ENCODE results near the gene HOXA11. TPM values are rescaled to one million over a fixed set of nuclear protein-coding genes. Genes with fewer than 3 reads are reported as not detected.

The HOXA11 gene
- total and polyA plus RNA-seq, 4 donors, result not detected

DNA sequence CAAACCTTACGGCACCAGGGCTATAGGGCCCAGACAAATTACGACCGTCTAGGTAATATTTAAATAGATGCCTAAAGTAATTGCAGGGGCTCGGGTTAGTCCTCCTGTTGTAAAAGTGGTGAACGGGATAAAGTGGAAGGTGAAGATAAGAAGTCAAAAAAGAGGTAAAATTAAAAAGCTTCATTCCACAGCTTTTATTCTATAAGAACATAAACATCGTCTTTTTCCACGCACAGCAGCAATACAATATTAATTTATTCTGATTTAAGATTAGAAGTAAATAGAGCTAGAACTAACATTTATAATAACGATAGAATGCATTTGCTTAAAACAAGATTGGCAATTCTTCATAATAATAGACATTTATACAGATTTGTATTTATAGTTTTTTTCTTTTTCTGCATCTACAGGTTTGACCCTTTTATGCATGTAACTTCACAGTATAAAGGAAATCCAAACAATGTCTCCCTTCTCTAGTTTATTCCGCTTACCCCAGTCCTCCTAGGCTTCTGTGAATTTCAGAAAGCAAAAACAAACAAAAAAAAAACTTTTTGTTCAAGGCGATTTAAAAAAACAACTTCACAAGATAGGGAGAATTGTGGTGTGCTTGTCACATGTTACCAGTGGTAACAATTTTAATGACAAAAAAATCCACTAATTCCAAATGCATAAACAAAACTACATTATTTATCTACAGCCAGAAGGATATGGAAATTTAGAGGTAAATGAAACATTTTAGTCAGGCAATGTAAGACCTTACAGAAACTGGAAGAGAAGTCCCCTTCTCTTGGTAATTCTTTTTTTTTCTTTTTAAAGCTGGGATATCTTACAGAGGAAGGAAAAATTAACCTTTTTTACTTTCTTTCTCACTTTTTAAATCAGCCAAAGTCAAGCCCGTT lies 14.4 kb downstream of the HOXA11 start:
- no peak overlapping the region for H3K9ac ChIP-seq (ENCODE audit: low read depth in 1 of 2, low read length in 2 of 2)
- no peaks in the 10 kb centered on the region for H3K36me3 ChIP-seq (ENCODE audit: control insufficient read depth in 4 of 4, insufficient read depth in 3 of 4, low read depth in 1 of 4, low read length in 3 of 4)
- H3K27me3 ChIP-seq (ENCODE audit: control insufficient read depth in 4 of 4, insufficient read depth in 4 of 4, low read length in 3 of 4), result peaks cover 14 to 56% (median 32%) of the 10 kb centered on the region in 4 donors
- no peak overlapping the region for H3K27ac ChIP-seq (ENCODE audit: low read depth in 1 of 2, low read length in 2 of 2)
- DNase-seq (ENCODE audit: low spot score), result no peak
- WGBS, result 14% methylated on average over 11 of the region's 11 CpGs
- TF ChIP-seq, protein P1, sequence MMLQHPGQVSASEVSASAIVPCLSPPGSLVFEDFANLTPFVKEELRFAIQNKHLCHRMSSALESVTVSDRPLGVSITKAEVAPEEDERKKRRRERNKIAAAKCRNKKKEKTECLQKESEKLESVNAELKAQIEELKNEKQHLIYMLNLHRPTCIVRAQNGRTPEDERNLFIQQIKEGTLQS (IDR thresholded peaks at IDR 0.05), result no peak
- TF ChIP-seq SP1 (IDR thresholded peaks at IDR 0.05) (no peak), FOXA1 (IDR thresholded peaks at IDR 0.05) (no peak), EGR1 (IDR thresholded peaks at IDR 0.05; ENCODE audit: low read depth in 2 of 2) (no peak), HNF4G (IDR thresholded peaks at IDR 0.05) (no peak), YY1 (IDR thresholded peaks at IDR 0.05) (no peak), GABPA (IDR thresholded peaks at IDR 0.05 in 1 of 2, conservative IDR thresholded peaks at IDR 0.05 in 1 of 2) (no peak), REST (IDR thresholded peaks at IDR 0.05) (no peak), RAD21 (IDR thresholded peaks at IDR 0.05) (no peak), ZBTB33 (IDR thresholded peaks at IDR 0.05) (no peak)
- TF ChIP-seq, protein P2, sequence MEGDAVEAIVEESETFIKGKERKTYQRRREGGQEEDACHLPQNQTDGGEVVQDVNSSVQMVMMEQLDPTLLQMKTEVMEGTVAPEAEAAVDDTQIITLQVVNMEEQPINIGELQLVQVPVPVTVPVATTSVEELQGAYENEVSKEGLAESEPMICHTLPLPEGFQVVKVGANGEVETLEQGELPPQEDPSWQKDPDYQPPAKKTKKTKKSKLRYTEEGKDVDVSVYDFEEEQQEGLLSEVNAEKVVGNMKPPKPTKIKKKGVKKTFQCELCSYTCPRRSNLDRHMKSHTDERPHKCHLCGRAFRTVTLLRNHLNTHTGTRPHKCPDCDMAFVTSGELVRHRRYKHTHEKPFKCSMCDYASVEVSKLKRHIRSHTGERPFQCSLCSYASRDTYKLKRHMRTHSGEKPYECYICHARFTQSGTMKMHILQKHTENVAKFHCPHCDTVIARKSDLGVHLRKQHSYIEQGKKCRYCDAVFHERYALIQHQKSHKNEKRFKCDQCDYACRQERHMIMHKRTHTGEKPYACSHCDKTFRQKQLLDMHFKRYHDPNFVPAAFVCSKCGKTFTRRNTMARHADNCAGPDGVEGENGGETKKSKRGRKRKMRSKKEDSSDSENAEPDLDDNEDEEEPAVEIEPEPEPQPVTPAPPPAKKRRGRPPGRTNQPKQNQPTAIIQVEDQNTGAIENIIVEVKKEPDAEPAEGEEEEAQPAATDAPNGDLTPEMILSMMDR (IDR thresholded peaks at IDR 0.05; ENCODE audit: low read depth, low read length, missing input control), result no peak
- no peak overlapping the region for H3K4me3 ChIP-seq (ENCODE audit: low read depth in 1 of 3, low read length in 3 of 3)
- H3K9me3 ChIP-seq (ENCODE audit: control insufficient read depth in 4 of 4, low read length in 3 of 4), result peaks cover 0 to 2% (median under 1%) of the 10 kb centered on the region in 4 donors
- peaks cover 9 to 15% (median 15%) of the 10 kb centered on the region in 4 donors for H3K4me1 ChIP-seq (ENCODE audit: control insufficient read depth in 4 of 4, insufficient read depth in 4 of 4, low read length in 3 of 4)
